ENCODE results near the gene KY. TPM values are rescaled to one million over a fixed set of nuclear protein-coding genes. Genes with fewer than 3 reads are reported as not detected.

The KY gene
- polyA plus RNA-seq, 4 donors, result 0.61 to 1.5 (median 1.1) TPM

GRCh38 chr3:134646086-134646485 is 4.7 kb downstream of the KY start:
- no peak for DNase-seq (ENCODE audit: low read depth in 4 of 4, low spot score in 3 of 4)

DNA sequence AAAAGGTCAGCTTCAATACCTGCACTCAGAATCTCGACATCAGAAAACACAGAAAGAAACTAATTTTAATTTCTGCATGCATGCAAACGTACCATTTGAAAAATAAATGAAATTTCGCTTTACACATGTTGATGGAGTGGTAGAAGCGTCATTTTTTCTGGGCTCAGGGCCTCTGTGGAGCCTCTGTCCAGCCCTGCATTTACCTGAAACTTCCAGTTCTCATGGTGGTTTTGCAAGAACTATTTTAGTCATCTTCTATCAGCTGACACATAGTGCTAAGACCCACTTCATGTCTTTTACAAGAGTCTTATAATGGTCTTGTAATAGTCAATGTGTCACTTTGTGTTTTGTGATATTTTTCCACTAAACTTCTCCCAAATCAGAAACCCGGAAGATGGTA is 5.3 kb downstream of the KY start:
- DNase-seq (ENCODE audit: low read depth in 4 of 4, low spot score in 3 of 4), result no peak

DNA sequence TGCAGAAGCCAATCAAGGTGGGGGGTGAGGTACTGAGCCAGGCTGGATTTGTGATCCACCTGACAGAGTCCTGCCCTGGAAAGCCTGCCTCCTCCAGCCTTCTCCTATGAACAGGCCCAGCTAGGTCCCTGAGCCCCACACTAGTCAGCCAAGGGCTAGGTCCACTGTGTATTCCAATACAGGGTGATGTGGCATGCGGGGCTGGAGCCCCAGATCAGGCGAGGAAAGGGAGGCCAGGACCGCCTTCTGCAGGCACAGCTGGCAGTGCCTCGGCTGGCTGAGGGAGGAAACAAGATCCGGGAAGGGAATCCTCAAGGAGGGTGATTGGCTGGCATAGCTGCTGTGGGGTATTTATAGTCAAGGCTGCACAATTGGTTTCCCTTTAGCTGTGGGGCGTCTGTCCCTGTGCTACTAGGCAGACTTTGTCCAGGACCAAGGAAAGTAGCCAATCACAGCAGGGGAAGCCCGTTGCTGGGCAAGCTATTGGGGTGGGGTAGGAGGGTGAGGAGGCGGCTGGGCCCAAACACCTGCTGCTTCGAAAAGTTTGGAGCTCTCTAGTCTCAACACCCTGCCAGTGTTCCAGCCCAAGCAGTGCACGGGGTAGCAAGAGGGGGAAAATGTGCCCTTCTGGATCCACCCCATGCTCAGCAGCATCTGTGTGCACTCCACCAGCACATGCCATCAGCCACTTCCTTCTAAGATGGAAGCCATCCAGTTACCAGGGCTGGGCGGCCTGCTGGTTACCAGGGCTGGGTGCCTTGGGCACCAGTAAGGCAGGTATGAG is 5.9 kb downstream of the KY start:
- no peak for DNase-seq (ENCODE audit: low read depth in 4 of 4, low spot score in 3 of 4)

DNA sequence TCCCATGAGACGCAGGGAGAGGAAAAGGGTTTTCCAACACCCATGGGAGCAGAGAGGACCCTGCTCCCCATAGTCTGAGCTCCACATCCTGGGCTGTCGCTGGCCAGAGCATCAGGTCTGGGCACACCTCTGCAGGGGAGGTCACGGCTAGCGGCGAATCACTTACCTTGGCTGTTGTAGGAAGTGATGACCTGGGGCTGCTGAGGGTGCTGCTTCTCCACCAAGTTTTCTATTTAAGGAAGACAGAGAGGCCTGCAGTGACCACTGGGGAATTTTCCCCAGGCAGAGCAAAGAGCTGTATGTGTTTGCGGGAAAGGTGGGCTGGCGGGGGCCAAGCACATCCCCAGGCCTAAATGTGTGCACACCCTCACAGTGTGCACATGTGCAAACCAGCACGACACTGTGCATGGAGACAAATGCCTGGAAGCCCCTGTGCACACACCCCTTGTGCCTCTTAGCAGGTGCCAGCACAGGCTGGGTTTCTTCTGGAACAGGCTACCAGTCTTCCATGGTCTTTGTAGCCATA is 7.6 kb downstream of the KY start:
- no peak for DNase-seq (ENCODE audit: low read depth in 4 of 4, low spot score in 3 of 4)

DNA sequence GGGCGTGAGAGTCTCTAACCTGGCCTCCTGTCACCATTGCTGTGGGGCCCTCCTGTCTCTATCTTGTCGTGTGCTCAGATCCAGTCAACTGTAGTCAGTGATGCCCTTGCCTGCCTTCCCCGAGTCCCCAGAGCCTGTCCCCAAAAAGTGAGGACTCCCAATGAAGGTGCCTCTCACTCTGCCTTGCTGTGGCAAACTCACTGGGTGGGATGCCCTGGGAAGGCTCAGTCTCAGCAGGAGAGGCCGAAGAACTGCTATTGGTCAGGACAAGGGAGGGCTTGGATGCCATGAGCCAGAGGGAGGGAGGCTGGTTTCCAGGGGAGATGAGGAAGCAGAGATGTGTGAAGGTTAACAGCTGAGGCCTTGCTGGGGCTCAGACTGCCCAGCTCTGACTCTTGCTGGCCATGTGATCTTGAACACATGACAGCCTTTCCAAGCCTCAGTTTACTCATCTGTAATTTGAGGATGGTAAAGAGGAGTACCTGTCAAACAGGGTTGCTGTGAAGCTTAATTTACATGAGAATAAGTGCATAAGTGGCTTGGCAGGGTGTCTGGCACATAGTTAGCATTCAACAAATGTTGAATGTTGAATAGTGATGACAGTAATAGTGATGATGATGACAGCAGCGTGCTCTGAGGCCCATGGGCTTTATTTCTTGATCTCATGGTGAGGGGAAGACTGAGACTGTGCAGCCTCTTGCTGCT is 8.2 kb downstream of the KY start:
- DNase-seq (ENCODE audit: low read depth in 4 of 4, low spot score in 3 of 4), result no peak

DNA sequence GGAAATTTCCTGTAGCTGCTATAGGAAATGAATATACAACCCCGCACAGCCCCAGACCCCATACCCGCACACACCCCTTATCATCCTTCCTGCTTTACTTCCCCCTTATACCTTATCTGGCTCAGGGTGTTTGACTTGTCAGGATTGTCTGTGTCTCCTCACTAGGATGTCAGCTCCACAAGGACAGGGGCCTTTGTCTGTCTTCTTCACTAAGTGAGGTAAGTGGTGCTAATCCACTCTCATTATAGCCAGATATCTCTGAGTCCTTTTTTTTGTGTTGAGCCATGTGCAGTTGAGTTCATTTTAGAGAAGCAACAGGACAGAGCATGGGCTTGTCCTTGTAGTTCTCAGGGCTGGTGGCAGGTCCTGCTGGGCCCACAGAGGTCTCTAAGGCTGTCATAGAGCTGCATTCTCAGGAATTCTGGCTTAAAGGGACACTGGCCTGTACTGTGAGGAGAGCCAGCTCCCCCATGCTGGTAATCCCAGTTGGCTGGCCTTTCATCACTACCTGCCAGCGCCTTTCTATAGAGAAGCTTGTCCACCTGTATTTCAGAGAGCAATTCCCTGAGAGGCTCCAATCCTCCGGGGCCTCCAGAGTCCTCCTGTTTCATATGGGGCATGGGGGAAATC is 9.0 kb downstream of the KY start:
- DNase-seq (ENCODE audit: low read depth in 4 of 4, low spot score in 3 of 4), result no peak

- no peak for DNase-seq (ENCODE audit: low read depth in 4 of 4, low spot score in 3 of 4)
Observed at GRCh38 chr3:134640872-134641470, 9.9 kb downstream of the KY start.

GRCh38 chr3:134640378-134640777 is 10.4 kb downstream of the KY start:
- no peak for DNase-seq (ENCODE audit: low read depth in 4 of 4, low spot score in 3 of 4)

GRCh38 chr3:134638385-134639030 is 12.3 kb downstream of the KY start:
- no peak for DNase-seq (ENCODE audit: low read depth in 4 of 4, low spot score in 3 of 4)

- DNase-seq (ENCODE audit: low read depth in 4 of 4, low spot score in 3 of 4), result no peak
Observed at GRCh38 chr3:134636406-134636805, 14.4 kb downstream of the KY start.

DNA sequence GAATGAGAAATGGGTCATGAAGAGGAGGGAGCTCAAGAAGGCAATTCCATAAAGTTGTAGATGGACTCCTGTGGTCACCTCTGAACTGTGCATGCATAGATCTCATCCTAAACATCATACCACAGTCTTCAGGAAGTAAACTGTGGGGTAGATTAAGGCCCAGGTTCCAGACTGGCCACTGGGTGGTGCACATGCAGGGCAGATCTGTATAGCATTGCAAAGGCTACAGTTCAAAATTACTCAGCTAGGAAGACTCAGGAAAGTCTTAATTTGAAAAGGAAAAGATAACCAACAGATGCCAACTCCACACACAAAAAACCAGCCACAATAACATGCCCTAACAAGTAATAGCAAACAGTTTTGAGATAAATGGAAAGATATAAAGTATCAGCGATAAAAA is 20.3 kb downstream of the KY start:
- DNase-seq (ENCODE audit: low read depth in 4 of 4, low spot score in 3 of 4), result no peak

DNA sequence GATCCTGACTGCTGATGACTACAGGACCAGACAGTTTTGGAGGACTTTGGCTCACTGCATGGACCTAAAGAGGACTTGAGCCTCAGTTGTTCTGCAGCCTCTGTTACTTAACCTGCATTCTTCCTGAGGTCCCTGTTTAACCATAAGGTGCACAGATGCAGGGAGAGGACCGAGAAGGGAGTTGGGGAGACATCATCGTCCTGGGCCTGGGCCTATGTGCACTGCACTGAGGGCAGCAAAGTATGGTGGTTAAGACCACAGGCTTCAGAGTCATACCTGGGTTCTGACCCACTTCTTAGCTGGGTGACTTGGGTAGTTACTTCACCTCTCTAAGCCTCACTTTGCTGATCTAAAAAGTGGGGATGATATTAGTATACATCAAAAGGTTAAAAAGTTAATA is 21.9 kb downstream of the KY start:
- no peak for DNase-seq (ENCODE audit: low read depth in 4 of 4, low spot score in 3 of 4)

- DNase-seq (ENCODE audit: low read depth in 4 of 4, low spot score in 3 of 4), result no peak
Observed at GRCh38 chr3:134627831-134628230, 23.0 kb downstream of the KY start.

- DNase-seq (ENCODE audit: low read depth in 4 of 4, low spot score in 3 of 4), result no peak
Observed at GRCh38 chr3:134625885-134626741, 24.7 kb downstream of the KY start.

- DNase-seq (ENCODE audit: low read depth in 4 of 4, low spot score in 3 of 4), result no peak
Observed at GRCh38 chr3:134625462-134625861, 25.4 kb downstream of the KY start.

GRCh38 chr3:134624537-134625287 is 26.1 kb downstream of the KY start:
- no peak for DNase-seq (ENCODE audit: low read depth in 4 of 4, low spot score in 3 of 4)

DNA sequence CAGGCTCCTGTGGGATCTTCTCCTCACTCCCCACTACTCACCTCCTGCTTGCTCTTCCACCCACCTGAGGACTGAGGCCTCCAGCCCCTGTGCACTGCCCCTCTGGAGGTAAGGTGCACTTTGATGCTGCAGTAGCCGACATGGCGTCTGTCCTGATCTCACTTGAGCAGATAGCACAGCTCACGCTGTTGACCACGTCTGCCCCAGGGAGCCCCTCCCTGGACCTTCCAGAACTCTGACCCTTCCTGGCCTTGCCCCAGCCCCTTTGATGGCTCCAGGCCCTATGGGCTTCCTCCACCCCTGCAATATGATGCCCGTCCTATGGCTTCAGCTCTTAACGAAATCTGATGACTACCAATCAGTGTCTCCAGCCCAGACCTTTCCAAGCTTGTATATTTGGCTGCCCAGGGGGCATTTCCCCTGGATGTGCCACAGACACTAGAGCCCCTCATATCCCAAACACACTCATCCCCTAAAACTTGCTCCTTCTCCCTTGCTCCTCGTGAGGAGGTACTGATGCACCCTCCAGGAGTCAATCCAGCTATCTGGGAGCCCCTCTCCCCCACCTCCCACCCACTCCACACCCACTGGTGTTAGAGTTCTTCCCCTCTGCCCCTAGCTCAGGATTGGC is 27.1 kb downstream of the KY start:
- DNase-seq (ENCODE audit: low read depth in 4 of 4, low spot score in 3 of 4), result no peak

GRCh38 chr3:134622806-134623365 is 27.9 kb downstream of the KY start:
- DNase-seq (ENCODE audit: low read depth in 4 of 4, low spot score in 3 of 4), result no peak

All from left renal pelvis (tissue), 4 donors.